G401.6 (cell line): ENCODE data around the gene KSR2.
"Not testable (repeated sequence)": the region's sequence is repeated elsewhere in the genome, so short reads cannot be mapped to it uniquely, and the experiment has no call there.

Experiments
- FAIRE-seq: peaks from 2 replicates; lab custom pipeline; 2012; peaks lifted over from hg19 to GRCh38; lab: Jason Lieb, UNC

KSR2 gene

DNA sequence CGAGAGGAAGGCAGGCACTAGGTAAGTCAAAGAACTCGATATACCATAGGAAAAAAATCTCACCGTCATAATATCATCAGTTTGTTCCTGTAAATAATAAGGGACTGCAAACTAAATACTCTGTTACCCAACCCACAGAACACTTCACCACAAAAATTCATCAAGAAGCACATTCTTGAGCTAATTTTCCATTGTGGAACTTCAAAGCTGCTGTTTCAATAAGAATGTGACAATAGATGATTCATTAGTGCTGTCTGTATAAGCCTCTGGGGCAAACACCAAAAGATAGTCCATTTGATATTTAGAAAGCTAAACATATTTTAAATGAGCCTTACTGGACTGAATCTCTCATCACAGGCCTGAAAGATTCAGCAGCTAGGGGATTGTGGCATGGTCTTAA, 219.4 kb downstream of the KSR2 start:
- FAIRE-seq = no peak

GRCh38 chr12:117746358-117746757, 222.4 kb downstream of the KSR2 start:
- not testable (repeated sequence) for FAIRE-seq

DNA sequence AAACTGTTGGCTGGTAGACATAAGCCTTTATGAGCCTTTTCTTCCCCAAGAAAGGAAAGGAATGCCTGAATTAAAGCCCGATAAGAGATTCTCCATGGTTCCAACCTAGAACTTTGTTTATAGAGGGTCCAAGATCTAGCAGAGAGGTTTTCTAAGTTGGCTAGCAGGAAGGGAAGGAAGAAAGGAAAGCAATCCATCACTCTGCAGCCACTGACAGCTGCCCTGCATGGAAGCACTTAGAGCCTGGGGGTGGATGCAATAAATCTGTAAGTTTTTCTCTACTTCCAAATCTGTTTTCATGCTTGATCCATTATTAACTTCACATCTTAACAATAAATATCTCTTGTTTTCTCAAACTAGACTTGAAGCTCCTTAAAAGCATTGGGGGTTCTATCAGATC, 224.4 kb downstream of the KSR2 start:
- FAIRE-seq = no peak

- FAIRE-seq = no peak
These were observed 225.0 kb downstream of the KSR2 start for GRCh38 chr12:117743761-117744160.

DNA sequence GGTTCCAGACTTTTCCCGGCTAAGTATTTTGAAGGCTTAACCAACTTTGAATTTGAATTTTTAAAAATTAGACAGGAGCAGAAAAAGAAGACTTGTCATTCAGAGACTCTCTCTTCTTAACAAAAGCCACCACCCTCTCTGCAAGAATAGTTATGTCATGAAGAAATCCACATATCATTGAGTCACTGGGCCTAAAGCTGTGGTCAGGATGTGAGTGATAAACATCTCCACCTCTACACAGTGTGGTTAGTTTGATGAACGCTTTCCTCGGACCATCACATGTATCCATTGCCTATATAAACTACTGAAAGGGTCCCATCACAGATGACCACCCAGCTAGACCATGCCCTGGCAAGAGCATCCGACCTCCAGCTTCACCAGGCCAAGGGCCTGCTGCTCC, 226.1 kb downstream of the KSR2 start:
- FAIRE-seq = no peak

DNA sequence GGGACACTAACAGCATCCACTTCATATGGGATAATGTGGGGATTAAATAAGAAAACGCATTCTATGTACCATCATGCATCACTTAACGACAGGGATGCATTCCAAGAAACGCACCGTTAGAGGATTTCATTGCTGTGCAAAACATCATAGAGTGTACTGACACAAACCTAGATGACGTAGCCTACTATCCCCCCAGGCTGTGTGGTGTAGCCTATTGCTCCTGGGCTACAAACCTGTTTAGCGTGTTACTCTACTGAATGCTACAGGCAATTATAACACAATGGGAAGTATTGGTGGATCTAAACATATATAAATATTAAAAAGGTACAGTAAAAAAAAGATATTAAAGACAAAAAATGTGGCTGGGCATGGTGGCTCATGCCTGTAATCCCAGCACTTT, 230.6 kb downstream of the KSR2 start:
- FAIRE-seq = no peak

- no peak for FAIRE-seq
These were observed 235.3 kb downstream of the KSR2 start for GRCh38 chr12:117733549-117733805.

GRCh38 chr12:117732761-117733548, 235.8 kb downstream of the KSR2 start:
- no peak for FAIRE-seq

- FAIRE-seq = not testable (repeated sequence)
These were observed 237.7 kb downstream of the KSR2 start for GRCh38 chr12:117731131-117731530.

- FAIRE-seq = no peak
These were observed 241.5 kb downstream of the KSR2 start for GRCh38 chr12:117727301-117727700.

- FAIRE-seq = no peak
These were observed 244.2 kb downstream of the KSR2 start for GRCh38 chr12:117724543-117724942.

- FAIRE-seq = no peak
These were observed 250.2 kb downstream of the KSR2 start for GRCh38 chr12:117718559-117718958.

GRCh38 chr12:117718141-117718540, 250.6 kb downstream of the KSR2 start:
- no peak for FAIRE-seq

DNA sequence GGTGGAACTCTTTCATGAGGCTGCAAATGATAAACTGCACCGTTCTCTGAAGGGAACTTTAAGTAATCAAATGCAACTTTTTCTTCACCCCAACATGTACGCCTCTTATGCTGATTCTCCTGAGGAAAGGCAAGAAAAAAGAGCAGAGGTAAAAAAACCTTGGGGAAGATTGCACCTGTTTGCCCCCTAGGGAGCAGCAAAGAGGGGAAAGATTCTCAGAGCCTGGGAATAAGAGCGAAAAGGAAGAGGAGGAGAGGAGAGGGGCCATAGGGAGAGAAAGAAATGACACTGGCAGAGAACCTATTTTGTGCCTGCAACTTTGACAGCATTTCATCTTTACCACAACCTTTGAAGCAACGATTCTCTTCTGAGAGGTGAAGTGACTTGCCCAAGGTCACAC, 254.6 kb downstream of the KSR2 start:
- FAIRE-seq = no peak

DNA sequence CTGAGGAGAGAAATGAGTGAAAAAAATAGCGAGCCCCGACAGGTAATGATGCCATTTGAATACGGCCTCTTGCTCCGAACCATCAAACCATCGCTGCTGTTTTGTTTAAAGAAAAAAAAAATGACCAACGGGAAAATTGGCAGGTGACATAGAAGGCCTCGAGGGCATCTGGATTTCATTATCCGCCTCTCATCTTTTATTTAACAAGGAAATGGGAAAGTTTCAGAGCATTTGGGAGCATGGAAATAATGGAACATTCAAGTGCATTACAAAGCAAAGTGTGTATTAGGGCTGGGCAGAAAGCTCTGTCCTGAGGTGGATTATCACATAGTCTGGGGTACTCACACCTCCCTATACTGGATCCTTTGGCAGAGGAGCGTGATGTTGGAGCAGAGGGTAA, 258.7 kb downstream of the KSR2 start:
- no peak for FAIRE-seq

DNA sequence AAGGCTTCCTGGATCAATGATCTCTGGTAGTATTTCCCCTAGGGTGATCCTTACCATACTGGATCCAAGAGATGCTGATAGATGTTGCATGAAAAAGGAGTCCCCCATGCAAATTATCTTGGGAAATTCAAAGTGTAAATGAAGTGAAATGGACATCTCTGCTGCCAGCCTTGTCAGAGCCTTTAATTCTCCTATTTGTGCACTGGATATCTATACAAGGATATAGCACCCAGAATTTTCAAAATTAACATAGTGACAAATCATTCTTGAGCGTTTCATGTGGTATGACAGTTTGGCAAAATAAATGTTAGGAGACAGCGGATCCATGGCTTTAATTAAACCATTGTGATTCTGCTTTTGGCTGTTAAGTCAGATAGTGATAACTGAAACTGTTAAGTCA, 260.9 kb downstream of the KSR2 start:
- FAIRE-seq = no peak

DNA sequence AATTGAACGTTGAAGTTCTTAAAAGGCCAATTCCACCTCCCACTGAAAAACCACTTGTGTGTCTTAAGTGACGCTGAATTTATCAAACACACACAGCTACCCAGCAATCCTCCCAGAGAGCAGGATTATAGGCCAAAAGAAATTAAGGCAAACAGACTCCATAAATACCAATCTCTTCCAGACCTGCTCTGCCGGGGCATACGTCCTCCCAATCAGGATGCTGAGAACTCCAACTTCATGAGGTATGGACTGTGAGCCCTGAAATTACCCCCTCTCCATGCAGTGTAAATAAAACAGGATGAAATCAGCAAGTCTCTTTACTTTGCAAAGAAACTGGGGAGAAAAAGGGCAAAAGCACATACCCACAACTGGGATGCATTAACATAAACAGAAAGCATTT, 265.2 kb downstream of the KSR2 start:
- FAIRE-seq = no peak

GRCh38 chr12:117702741-117703140, 266.0 kb downstream of the KSR2 start:
- FAIRE-seq = no peak

- no peak for FAIRE-seq
These were observed 269.2 kb downstream of the KSR2 start for GRCh38 chr12:117699575-117699974.

DNA sequence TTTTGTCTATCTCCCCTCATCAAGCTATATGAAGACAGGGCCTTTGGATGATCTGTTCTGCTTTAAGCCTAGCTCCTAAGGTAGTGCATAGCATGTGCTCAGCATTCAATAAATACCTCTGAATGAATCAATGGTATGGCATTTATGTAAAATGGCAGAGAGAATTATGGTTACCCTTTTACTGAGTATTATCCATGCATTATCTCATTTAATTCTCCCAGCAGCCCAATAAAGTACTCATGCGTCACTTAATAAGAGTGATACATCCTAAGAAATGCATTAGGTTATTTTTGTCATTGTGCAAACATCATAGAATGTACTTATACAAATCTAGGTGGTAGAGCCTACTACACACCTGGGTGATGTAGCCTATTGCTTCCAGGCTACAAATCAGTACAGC, 269.7 kb downstream of the KSR2 start:
- no peak for FAIRE-seq

GRCh38 chr12:117695956-117696355, 272.8 kb downstream of the KSR2 start:
- FAIRE-seq = no peak

DNA sequence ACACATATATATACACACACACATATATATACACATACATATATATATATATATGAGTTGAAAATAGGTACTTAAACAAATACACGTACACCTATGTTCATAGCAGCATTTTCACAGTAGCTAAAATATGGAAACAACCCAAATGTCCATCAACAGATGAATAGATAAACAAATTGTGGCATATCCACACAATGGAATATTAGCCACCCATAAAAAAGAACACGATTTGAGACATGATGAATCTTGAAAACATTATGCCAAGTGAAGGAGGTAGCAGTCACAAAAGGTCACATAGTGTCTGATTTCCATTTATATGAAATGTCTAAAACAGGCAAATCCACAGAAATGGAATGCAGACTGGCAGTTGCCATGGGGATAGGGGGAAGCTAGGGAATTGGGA, 276.3 kb downstream of the KSR2 start:
- no peak for FAIRE-seq

- FAIRE-seq = no peak
These were observed 278.9 kb downstream of the KSR2 start for GRCh38 chr12:117689857-117690256.

DNA sequence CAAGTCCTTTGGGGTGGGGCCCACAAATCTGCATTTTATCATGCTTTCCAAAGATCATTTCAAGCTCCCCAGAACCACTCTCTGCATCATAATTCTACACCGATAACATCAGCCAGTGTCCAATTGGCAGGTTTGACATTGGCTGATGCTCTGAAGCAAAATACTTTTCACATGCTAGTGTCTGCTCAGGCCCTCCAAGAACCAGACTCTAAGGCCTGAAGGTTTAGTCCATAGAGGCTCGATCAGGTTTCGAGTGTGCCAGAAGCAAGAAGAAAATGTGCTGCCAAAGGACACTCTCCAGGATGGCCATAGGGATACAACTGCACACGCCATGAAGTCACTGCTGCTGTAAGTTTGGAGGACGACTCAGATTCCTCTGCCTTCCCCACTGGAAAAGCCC, 280.3 kb downstream of the KSR2 start:
- FAIRE-seq = no peak

DNA sequence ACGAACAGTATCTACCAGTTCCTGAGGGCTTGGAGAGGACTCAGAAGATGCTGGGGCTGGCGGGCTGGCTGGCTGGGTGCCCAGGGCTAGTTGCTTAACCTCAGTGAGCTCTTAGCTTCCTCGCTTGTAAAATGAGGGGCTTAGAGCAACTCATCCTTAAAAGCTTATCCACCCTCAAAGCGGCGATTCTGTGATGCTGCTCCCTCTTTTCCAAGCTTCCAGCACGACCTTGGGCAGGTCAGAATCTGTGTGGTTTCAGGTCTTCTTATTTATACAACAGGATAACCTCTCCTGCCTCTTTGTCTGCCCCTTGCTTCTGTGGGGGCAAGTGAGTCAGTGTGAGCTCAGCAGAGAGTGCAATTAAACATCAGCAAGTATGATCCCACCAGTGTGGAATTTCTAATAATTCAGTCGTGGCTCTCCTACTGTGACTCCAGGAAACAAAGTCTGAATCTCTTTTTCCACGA, 281.8 kb downstream of the KSR2 start:
- FAIRE-seq = no peak
